Spleen (tissue), 11 donors: ENCODE measurements around the gene AP1AR. TPM values are rescaled to one million over a fixed set of nuclear protein-coding genes. Genes with fewer than 3 reads are reported as not detected.

Experiments
- DNase-seq: peaks from one replicate; pipeline ENCODE4 v3.0.0-alpha.2; 2020
- H3K27ac ChIP-seq, 8 donors: fragments of 200-600 bp; sonication (generic) in 7 of 8; 1 replicate in 4 of 8; 2 replicates in 4 of 8; pipeline versions ENCODE4 v1.5.0 to v1.8.0; 2016 to 2021; ENCODE audit warnings: inconsistent platforms in 4 of 8, mild to moderate bottlenecking in 4 of 8, moderate library complexity in 1 of 8
- H3K27me3 ChIP-seq, 7 donors: fragments of 200-600 bp; sonication (generic) in 6 of 7; replicated peaks in 1 of 7; 1 replicate in 4 of 7; 2 replicates in 3 of 7; pipeline versions ENCODE4 v1.5.0 to v1.8.0; 2016 to 2021; ENCODE audit warnings: inconsistent platforms in 3 of 7, mild to moderate bottlenecking in 1 of 7
- H3K36me3 ChIP-seq, 6 donors: fragments of 200-600 bp; sonication (generic) in 5 of 6; 1 replicate in 4 of 6; 2 replicates in 2 of 6; pipeline versions ENCODE4 v1.5.0 to v1.8.0; 2016 to 2021; ENCODE audit warnings: inconsistent platforms in 2 of 6
- H3K4me1 ChIP-seq, 6 donors: fragments of 200-600 bp; sonication (generic) in 5 of 6; 1 replicate in 3 of 6; 2 replicates in 3 of 6; pipeline versions ENCODE4 v1.5.0 to v1.8.0; 2016 to 2021; ENCODE audit warnings: inconsistent platforms in 3 of 6
- H3K4me3 ChIP-seq, 8 donors: fragments of 200-600 bp; sonication (generic) in 7 of 8; 1 replicate in 4 of 8; 2 replicates in 4 of 8; pipeline versions ENCODE4 v1.5.0 to v1.8.0; 2016 to 2021; ENCODE audit warnings: inconsistent platforms in 4 of 8, mild to moderate bottlenecking in 4 of 8, moderate library complexity in 2 of 8
- H3K9me3 ChIP-seq, 8 donors: fragments of 200-600 bp; sonication (generic) in 7 of 8; 1 replicate in 4 of 8; 2 replicates in 4 of 8; pipeline versions ENCODE4 v1.5.0 to v1.8.0; 2016 to 2021; ENCODE audit warnings: inconsistent platforms in 4 of 8
- CTCF ChIP-seq, 11 experiments: fragments of 200-600 bp in 7 of 11; fragments of 450-650 bp in 4 of 11; sonication (generic) in 4 of 11; IDR thresholded peaks in 8 of 11; conservative IDR thresholded peaks in 3 of 11; 1 replicate in 7 of 11; 2 replicates in 4 of 11; pipeline versions ENCODE4 v1.4.0 to v1.8.0; 2016 to 2021; ENCODE audit warnings: antibody characterized with exemption in 11 of 11, inconsistent platforms in 4 of 11, mild to moderate bottlenecking in 1 of 11
- POLR2A ChIP-seq, 3 donors: fragments of 450-650 bp; IDR thresholded peaks; one replicate each; pipeline ENCODE4 v1.5.1; 2017; ENCODE audit warnings: antibody characterized with exemption in 3 of 3, mild to moderate bottlenecking in 1 of 3
- POLR2AphosphoS5 ChIP-seq, 3 donors: sonication (generic); formaldehyde crosslinking; IDR thresholded peaks; one replicate each; pipeline ENCODE4 v1.5.1; 2017; ENCODE audit warnings: antibody characterized with exemption in 3 of 3
- WGBS, 5 donors: extraction: QIAGEN DNeasy Blood & Tissue Kit in 3 of 5; methylation state at CpG; one replicate each; pipeline versions ENCODE4 v1.1.5 to v1.1.7; 2013 to 2018; 5-methylcytosine and 5-hydroxymethylcytosine counted together
- intact Hi-C: fragments of 100-400 bp; cut with DNase I; formaldehyde crosslinking; loops from one replicate; pipeline ENCODE4 v1.15.0; 2023; ENCODE audit warnings: low total_unique reads
- polyA plus RNA-seq, 3 donors: library from polyadenylated mRNA; stranded (reverse); fragments of 200-250 nt; gene quantifications; one replicate each; pipeline ENCODE4 v1.2.1, GENCODE V29; 2013
- total RNA-seq, 7 donors: library from RNA; depleted of rRNA in 3 of 7; stranded (reverse); fragments of >200 nt in 3 of 7; fragmentation: NEBNext Ultra II Directional in 4 of 7; extraction: Animal tissue kit (Norgen Biotek cat#: 25700) in 4 of 7; gene quantifications; one replicate each; pipeline versions ENCODE4 v1.1.0 to v1.2.1, GENCODE V29; 2016 to 2021
- donor health status: healthy with polysubstance abuse.
- donor health status: DM: no; HTN: no; CAD: no; lungs with moderate emphysema.
- donor health status: DM: no; HTN: no; CAD: no.
- donor health status: Bipolar disorder and iron deficiency.
- donor health status: healthy.
- donor health status: DM: no; HTN: no; CAD: no.
- donor health status: DM: yes; HTN: yes; CAD: no.

Gene AP1AR
- total and polyA plus RNA-seq, 10 donors, result 9.7 to 32.4 (median 21.5) TPM

GRCh38 chr4:112277705-112278448, 46.3 kb downstream of the AP1AR start:
- Histone ChIP-seq H3K4me3 (no peak overlapping the region), H3K9me3 (no peaks in the 10 kb centered on the region), H3K27ac (peak overlapping the region in 2 of 8 donors; percentile 26 to 61), H3K4me1 (peaks cover 8 to 72% (median 41%) of the 10 kb centered on the region in 6 donors), H3K27me3 (no peaks in the 10 kb centered on the region), H3K36me3 (peaks cover 0 to 45% (median 13%) of the 10 kb centered on the region in 6 donors)
- TF ChIP-seq POLR2AphosphoS5 (IDR thresholded peaks at IDR 0.05) (no peak), CTCF (IDR thresholded peaks at IDR 0.05 in 8 of 11, conservative IDR thresholded peaks at IDR 0.05 in 3 of 11) (no peak), POLR2A (IDR thresholded peaks at IDR 0.05) (no peak)
- intact Hi-C loops, result no loop called here
- DNase-seq, result no peak
- WGBS, 5 donors, result 84 to 96% (median 93%) methylated on average over 10 of the region's 10 CpGs

GRCh38 chr4:112279025-112279881, 47.7 kb downstream of the AP1AR start:
- TF ChIP-seq POLR2AphosphoS5 (IDR thresholded peaks at IDR 0.05) (no peak), CTCF (IDR thresholded peaks at IDR 0.05 in 8 of 11, conservative IDR thresholded peaks at IDR 0.05 in 3 of 11) (no peak), POLR2A (IDR thresholded peaks at IDR 0.05) (no peak)
- 19 to 47% (median 41%) methylated on average over 10 of the region's 10 CpGs for WGBS, 5 donors
- Histone ChIP-seq H3K27me3 (no peaks in the 10 kb centered on the region), H3K9me3 (no peaks in the 10 kb centered on the region), H3K4me3 (peak overlapping the region in 3 of 8 donors; percentile 0 to 57 (median 21)), H3K27ac (peak overlapping the region in 6 of 8 donors; percentile 1 to 95 (median 54)), H3K36me3 (peaks cover 0 to 44% (median 13%) of the 10 kb centered on the region in 6 donors), H3K4me1 (peaks cover 16 to 79% (median 53%) of the 10 kb centered on the region in 6 donors)
- peak; percentile 69 for DNase-seq
- intact Hi-C loops, result no loop called here

GRCh38 chr4:112279882-112280315, 48.3 kb downstream of the AP1AR start:
- Histone ChIP-seq H3K9me3 (no peaks in the 10 kb centered on the region), H3K4me1 (peaks cover 16 to 85% (median 56%) of the 10 kb centered on the region in 6 donors), H3K27me3 (no peaks in the 10 kb centered on the region), H3K36me3 (peaks cover 0 to 37% (median 13%) of the 10 kb centered on the region in 6 donors), H3K4me3 (peak overlapping the region in 3 of 8 donors; percentile 0 to 57 (median 21)), H3K27ac (peak overlapping the region in 6 of 8 donors; percentile 1 to 95 (median 54))
- intact Hi-C loops, result no loop called here
- DNase-seq, result no peak
- WGBS, 5 donors, result 71 to 91% (median 77%) methylated on average over 7 of the region's 7 CpGs
- TF ChIP-seq POLR2AphosphoS5 (IDR thresholded peaks at IDR 0.05) (no peak), CTCF (IDR thresholded peaks at IDR 0.05 in 8 of 11, conservative IDR thresholded peaks at IDR 0.05 in 3 of 11) (no peak), POLR2A (IDR thresholded peaks at IDR 0.05) (no peak)
